ENCODE data around the gene STPG4.

Gene STPG4

DNA sequence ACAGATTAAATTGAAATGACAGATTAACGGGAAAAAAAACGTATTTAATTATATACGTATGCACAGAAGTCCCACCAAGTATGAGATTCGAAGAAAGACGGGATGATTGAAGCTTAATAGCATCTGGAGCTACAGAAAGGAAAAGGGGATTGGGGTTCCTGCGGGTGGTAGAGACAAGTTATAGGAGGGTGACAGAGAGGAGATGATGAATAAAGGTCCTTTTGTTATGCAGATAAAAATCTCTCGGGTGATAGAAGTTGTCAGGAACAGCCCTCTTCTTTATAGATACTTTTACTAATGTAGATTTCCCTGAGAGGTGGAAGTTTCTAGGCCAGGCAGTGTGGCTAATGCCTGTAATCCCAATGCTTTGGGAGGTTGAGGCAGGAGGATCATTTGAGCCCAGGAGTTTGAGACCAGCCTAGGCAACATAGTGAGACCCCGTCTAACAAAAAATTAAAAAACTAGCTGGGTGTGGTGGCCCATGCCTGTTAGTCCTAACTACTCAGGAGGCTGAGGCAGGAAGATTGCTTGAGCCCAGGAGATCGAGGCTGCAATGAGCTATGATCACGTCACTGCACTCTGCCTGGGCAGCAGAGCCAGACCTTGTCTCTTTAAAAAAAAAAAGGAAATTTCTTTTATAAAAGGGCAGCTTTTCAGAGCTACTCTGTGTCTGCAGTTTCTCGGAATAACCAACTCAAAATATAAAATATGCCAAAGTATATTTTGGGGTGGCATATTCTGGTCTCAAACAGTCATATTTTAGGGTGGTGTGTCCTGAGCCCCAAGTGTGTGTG is 113.0 kb downstream of the STPG4 start:
- DNase-seq (ENCODE audit: insufficient read length), result no peak
- no peak for FAIRE-seq
- TF ChIP-seq POLR2A (IDR thresholded peaks at IDR 0.05; ENCODE audit: low read depth, low read length), result no peak
- no peak for TF ChIP-seq TAF1 (IDR thresholded peaks at IDR 0.05; ENCODE audit: borderline replicate concordance, low read depth, low read length)
- no peak for TF ChIP-seq POLR2AphosphoS5 (IDR thresholded peaks at IDR 0.05; ENCODE audit: low read depth, low read length)

DNA sequence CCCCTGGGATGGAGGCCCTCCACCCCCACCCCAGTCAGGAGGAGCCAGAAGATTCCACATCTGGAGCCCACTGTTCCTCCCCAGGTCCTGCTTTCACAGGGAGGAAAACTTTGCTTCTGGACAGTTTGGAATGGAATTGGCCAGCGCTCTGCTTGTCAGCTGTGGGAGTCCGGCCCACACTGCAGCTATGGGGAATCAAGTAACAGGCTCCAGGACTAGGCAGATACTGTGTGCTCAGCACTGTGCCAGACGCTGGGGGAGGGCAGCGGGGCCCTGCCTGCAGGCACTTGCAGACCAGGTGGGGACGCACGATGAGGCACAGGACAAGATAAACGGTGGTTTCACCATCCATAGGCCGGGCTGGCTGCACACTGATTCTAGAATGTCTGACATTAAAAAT is 114.0 kb downstream of the STPG4 start:
- TF ChIP-seq TAF1 (IDR thresholded peaks at IDR 0.05; ENCODE audit: borderline replicate concordance, low read depth, low read length), result no peak
- no peak for TF ChIP-seq POLR2A (IDR thresholded peaks at IDR 0.05; ENCODE audit: low read depth, low read length)
- TF ChIP-seq POLR2AphosphoS5 (IDR thresholded peaks at IDR 0.05; ENCODE audit: low read depth, low read length), result no peak
- FAIRE-seq (no peak), DNase-seq (ENCODE audit: insufficient read length) (no peak)

- DNase-seq (ENCODE audit: insufficient read length) (no peak), FAIRE-seq (no peak)
- TF ChIP-seq POLR2A (IDR thresholded peaks at IDR 0.05; ENCODE audit: low read depth, low read length) (no peak), POLR2AphosphoS5 (IDR thresholded peaks at IDR 0.05; ENCODE audit: low read depth, low read length) (no peak), TAF1 (IDR thresholded peaks at IDR 0.05; ENCODE audit: borderline replicate concordance, low read depth, low read length) (no peak)
These were observed 114.5 kb downstream of the STPG4 start for GRCh38 chr2:47040651-47041050.

- TF ChIP-seq TAF1 (IDR thresholded peaks at IDR 0.05; ENCODE audit: borderline replicate concordance, low read depth, low read length) (no peak), POLR2A (IDR thresholded peaks at IDR 0.05; ENCODE audit: low read depth, low read length) (no peak), POLR2AphosphoS5 (IDR thresholded peaks at IDR 0.05; ENCODE audit: low read depth, low read length) (no peak)
- DNase-seq (ENCODE audit: insufficient read length), result no peak
- no peak for FAIRE-seq
These were observed 115.1 kb downstream of the STPG4 start for GRCh38 chr2:47039913-47040562.

DNA sequence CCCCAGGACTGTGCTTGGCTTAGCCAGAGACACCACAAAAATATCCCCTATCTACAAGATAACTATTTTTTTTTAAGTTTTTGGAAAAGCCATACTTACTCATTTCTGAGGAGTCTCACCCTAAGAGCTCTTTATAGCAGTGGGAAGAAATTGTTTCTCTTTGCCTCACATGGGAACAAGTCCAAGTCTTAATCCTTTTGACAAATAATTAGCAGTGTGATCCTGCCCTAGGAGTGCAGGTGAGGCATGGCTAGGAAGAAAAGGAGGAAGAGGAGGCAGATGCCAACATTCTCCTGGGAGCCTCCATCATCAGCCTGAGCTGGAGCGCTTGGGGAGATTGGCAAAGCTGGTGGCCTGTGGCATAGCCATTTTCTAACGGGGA is 115.6 kb downstream of the STPG4 start:
- FAIRE-seq (no peak), DNase-seq (ENCODE audit: insufficient read length) (no peak)

DNA sequence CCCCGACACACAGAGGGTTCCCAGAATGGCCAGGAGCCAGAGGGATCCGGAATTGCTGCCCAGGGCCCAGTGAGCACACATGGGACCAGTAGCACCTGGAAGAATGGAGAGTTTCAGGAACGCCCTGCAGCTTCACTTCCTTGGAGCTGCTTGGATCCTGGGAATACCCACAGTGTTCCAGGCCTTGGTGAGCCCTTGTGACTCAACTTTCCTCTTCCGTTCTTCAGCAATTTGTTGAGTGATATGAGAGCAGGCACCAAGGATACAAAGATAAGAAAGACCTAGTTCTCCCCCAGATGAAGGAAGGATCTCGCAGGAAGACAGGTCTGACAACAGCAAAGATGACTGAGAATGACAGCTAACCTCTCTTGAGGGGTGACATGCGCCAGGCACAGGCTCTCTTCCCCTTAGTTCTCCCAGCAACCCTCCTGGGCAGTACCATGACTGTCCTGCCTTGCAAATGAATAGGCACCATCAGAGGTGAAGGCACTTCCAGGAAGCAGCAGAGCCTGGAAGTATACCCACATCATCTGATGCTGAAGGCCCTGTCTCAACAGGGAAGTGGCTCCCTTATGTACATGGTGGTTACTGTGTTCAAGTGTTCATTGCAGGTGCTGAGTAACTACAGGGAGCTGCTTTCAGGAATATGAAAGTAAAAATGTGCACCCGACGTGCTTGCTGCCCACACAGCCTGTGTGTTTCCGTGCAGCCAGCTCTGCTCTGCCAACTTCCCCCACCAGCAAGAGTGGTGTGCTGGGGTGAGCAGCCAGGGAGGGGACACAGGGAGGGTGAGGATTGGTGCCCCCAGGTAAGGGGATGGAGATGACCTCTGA is 116.2 kb downstream of the STPG4 start:
- no peak for FAIRE-seq
- TF ChIP-seq POLR2AphosphoS5 (IDR thresholded peaks at IDR 0.05; ENCODE audit: low read depth, low read length), result no peak
- TF ChIP-seq POLR2A (IDR thresholded peaks at IDR 0.05; ENCODE audit: low read depth, low read length), result no peak
- no peak for TF ChIP-seq TAF1 (IDR thresholded peaks at IDR 0.05; ENCODE audit: borderline replicate concordance, low read depth, low read length)
- DNase-seq (ENCODE audit: insufficient read length), result no peak

More for the DNA sequence above, 115.6 kb downstream of the STPG4 start:
- TF ChIP-seq POLR2A (IDR thresholded peaks at IDR 0.05; ENCODE audit: low read depth, low read length) (no peak), TAF1 (IDR thresholded peaks at IDR 0.05; ENCODE audit: borderline replicate concordance, low read depth, low read length) (no peak), POLR2AphosphoS5 (IDR thresholded peaks at IDR 0.05; ENCODE audit: low read depth, low read length) (no peak)

GRCh38 chr2:47037678-47038077 is 117.4 kb downstream of the STPG4 start:
- no peak for FAIRE-seq

More at GRCh38 chr2:47037678-47038077, 117.4 kb downstream of the STPG4 start:
- DNase-seq (ENCODE audit: insufficient read length), result no peak
- no peak for TF ChIP-seq POLR2A (IDR thresholded peaks at IDR 0.05; ENCODE audit: low read depth, low read length)
- no peak for TF ChIP-seq POLR2AphosphoS5 (IDR thresholded peaks at IDR 0.05; ENCODE audit: low read depth, low read length)
- no peak for TF ChIP-seq TAF1 (IDR thresholded peaks at IDR 0.05; ENCODE audit: borderline replicate concordance, low read depth, low read length)
